Subcutaneous abdominal adipose tissue (tissue), 5 donors: Measurements from ENCODE around the gene MLANA.

Experiments
- H3K27ac ChIP-seq: one replicate; pipeline ENCODE4 v1.7.0; 2013; ENCODE audit warnings: low read depth, mild to moderate bottlenecking, inconsistent platforms, low read length, moderate library complexity
- H3K27me3 ChIP-seq, 5 donors: one replicate each; pipeline ENCODE4 v1.7.0; 2013; ENCODE audit warnings: low read length in 5 of 5, inconsistent platforms in 1 of 5; ENCODE audit not compliant: control insufficient read depth in 5 of 5, insufficient read depth in 4 of 5
- H3K36me3 ChIP-seq, 5 donors: one replicate each; pipeline ENCODE4 v1.7.0; 2013; ENCODE audit warnings: low read length in 5 of 5; ENCODE audit not compliant: control insufficient read depth in 5 of 5, insufficient read depth in 5 of 5
- H3K4me1 ChIP-seq, 5 donors: one replicate each; pipeline ENCODE4 v1.7.0; 2013; ENCODE audit warnings: low read length in 5 of 5, mild to moderate bottlenecking in 3 of 5, moderate library complexity in 1 of 5; ENCODE audit not compliant: control insufficient read depth in 5 of 5, insufficient read depth in 5 of 5
- H3K4me3 ChIP-seq, 5 donors: one replicate each; pipeline ENCODE4 v1.7.0; 2013; ENCODE audit warnings: low read length in 5 of 5, low read depth in 1 of 5
- H3K9ac ChIP-seq, 5 donors: one replicate each; pipeline ENCODE4 v1.7.0; 2013; ENCODE audit warnings: low read length in 5 of 5, mild to moderate bottlenecking in 4 of 5, moderate library complexity in 3 of 5
- H3K9me3 ChIP-seq, 5 donors: one replicate each; pipeline ENCODE4 v1.7.0; 2013; ENCODE audit warnings: low read length in 5 of 5; ENCODE audit not compliant: control insufficient read depth in 5 of 5
- donor health status: healthy.
- donor health status: healthy.
- donor health status: healthy.
- donor health status: healthy.
- donor health status: healthy.

The MLANA gene

GRCh38 chr9:5890641-5891040, at the start of gene MLANA:
Gene MLANA, plus strand, starts transcription at chr9:5890889. Its CDS starts 1,586 bp downstream, at chr9:5892475.
- no peaks in the 10 kb centered on the region for H3K27me3 ChIP-seq
- no peaks in the 10 kb centered on the region for H3K9me3 ChIP-seq
- no peak within 1 kb of the TSS for H3K27ac ChIP-seq
- H3K36me3 ChIP-seq = peaks cover 0 to 1% (median 0%) of the 10 kb centered on the region in 5 donors
- H3K9ac ChIP-seq = no peak within 1 kb of the TSS
- no peaks in the 10 kb centered on the region for H3K4me1 ChIP-seq
- H3K4me3 ChIP-seq = no peak within 1 kb of the TSS

GRCh38 chr9:5841771-5842573, 48.7 kb upstream of the MLANA start:
- Histone ChIP-seq H3K9ac (no peak overlapping the region), H3K4me1 (peaks cover 0 to 10% (median 0%) of the 10 kb centered on the region in 5 donors), H3K27ac (no peak overlapping the region), H3K4me3 (no peak overlapping the region), H3K36me3 (peaks cover 0 to 3% (median 0%) of the 10 kb centered on the region in 5 donors), H3K27me3 (no peaks in the 10 kb centered on the region), H3K9me3 (no peaks in the 10 kb centered on the region)

GRCh38 chr9:5842929-5843793, 47.5 kb upstream of the MLANA start:
- H3K4me3 ChIP-seq = no peak overlapping the region
- H3K9me3 ChIP-seq = no peaks in the 10 kb centered on the region
- H3K27me3 ChIP-seq = no peaks in the 10 kb centered on the region
- peaks cover 0 to 10% (median 0%) of the 10 kb centered on the region in 5 donors for H3K4me1 ChIP-seq
- H3K27ac ChIP-seq = no peak overlapping the region
- peaks cover 0 to 3% (median 0%) of the 10 kb centered on the region in 5 donors for H3K36me3 ChIP-seq
- H3K9ac ChIP-seq = no peak overlapping the region

- H3K4me1 ChIP-seq = peaks cover 0 to 10% (median 0%) of the 10 kb centered on the region in 5 donors
- H3K27ac ChIP-seq = no peak overlapping the region
- no peak overlapping the region for H3K4me3 ChIP-seq
- H3K36me3 ChIP-seq = peaks cover 0 to 3% (median 0%) of the 10 kb centered on the region in 5 donors
- no peak overlapping the region for H3K9ac ChIP-seq
- H3K27me3 ChIP-seq = no peaks in the 10 kb centered on the region
- H3K9me3 ChIP-seq = no peaks in the 10 kb centered on the region
Observed at GRCh38 chr9:5843794-5844471, 46.8 kb upstream of the MLANA start.

- Histone ChIP-seq H3K4me3 (no peak overlapping the region), H3K36me3 (peaks cover 0 to 3% (median 0%) of the 10 kb centered on the region in 5 donors), H3K9ac (no peak overlapping the region), H3K4me1 (peaks cover 0 to 10% (median 0%) of the 10 kb centered on the region in 5 donors), H3K27me3 (no peaks in the 10 kb centered on the region), H3K27ac (no peak overlapping the region), H3K9me3 (no peaks in the 10 kb centered on the region)
Observed at GRCh38 chr9:5845157-5845531, 45.5 kb upstream of the MLANA start.

GRCh38 chr9:5846096-5846495, 44.6 kb upstream of the MLANA start:
- Histone ChIP-seq H3K4me1 (peaks cover 0 to 10% (median 0%) of the 10 kb centered on the region in 5 donors), H3K36me3 (peaks cover 0 to 2% (median 0%) of the 10 kb centered on the region in 5 donors), H3K27ac (no peak overlapping the region), H3K9me3 (no peaks in the 10 kb centered on the region), H3K9ac (no peak overlapping the region), H3K27me3 (no peaks in the 10 kb centered on the region), H3K4me3 (no peak overlapping the region)

GRCh38 chr9:5846501-5846921, 44.2 kb upstream of the MLANA start:
- Histone ChIP-seq H3K27me3 (no peaks in the 10 kb centered on the region), H3K4me1 (peaks cover 0 to 10% (median 0%) of the 10 kb centered on the region in 5 donors), H3K4me3 (no peak overlapping the region), H3K27ac (no peak overlapping the region), H3K9me3 (no peaks in the 10 kb centered on the region), H3K36me3 (no peaks in the 10 kb centered on the region), H3K9ac (no peak overlapping the region)

- H3K4me1 ChIP-seq = peaks cover 0 to 10% (median 0%) of the 10 kb centered on the region in 5 donors
- no peaks in the 10 kb centered on the region for H3K9me3 ChIP-seq
- H3K9ac ChIP-seq = no peak overlapping the region
- H3K4me3 ChIP-seq = no peak overlapping the region
- H3K36me3 ChIP-seq = no peaks in the 10 kb centered on the region
- no peaks in the 10 kb centered on the region for H3K27me3 ChIP-seq
- no peak overlapping the region for H3K27ac ChIP-seq
Observed at GRCh38 chr9:5848372-5848882, 42.3 kb upstream of the MLANA start.

GRCh38 chr9:5850724-5851122, 40.0 kb upstream of the MLANA start:
- no peak overlapping the region for H3K4me3 ChIP-seq
- no peaks in the 10 kb centered on the region for H3K9me3 ChIP-seq
- no peak overlapping the region for H3K27ac ChIP-seq

More at GRCh38 chr9:5850724-5851122, 40.0 kb upstream of the MLANA start:
- no peak overlapping the region for H3K9ac ChIP-seq
- no peaks in the 10 kb centered on the region for H3K27me3 ChIP-seq
- H3K4me1 ChIP-seq = no peaks in the 10 kb centered on the region
- peaks cover 0 to 2% (median 0%) of the 10 kb centered on the region in 5 donors for H3K36me3 ChIP-seq
